GM19372 (cell line): ENCODE data around the gene PLPPR1.

Source experiments
- ATAC-seq: cut with Tn5 transposase; IDR thresholded peaks from one replicate; pipeline ENCODE4 v1.9.1; 2021; ENCODE audit warnings: mild to moderate bottlenecking, low read depth, moderate library complexity; ENCODE audit not compliant: unreplicated experiment

Gene PLPPR1

DNA sequence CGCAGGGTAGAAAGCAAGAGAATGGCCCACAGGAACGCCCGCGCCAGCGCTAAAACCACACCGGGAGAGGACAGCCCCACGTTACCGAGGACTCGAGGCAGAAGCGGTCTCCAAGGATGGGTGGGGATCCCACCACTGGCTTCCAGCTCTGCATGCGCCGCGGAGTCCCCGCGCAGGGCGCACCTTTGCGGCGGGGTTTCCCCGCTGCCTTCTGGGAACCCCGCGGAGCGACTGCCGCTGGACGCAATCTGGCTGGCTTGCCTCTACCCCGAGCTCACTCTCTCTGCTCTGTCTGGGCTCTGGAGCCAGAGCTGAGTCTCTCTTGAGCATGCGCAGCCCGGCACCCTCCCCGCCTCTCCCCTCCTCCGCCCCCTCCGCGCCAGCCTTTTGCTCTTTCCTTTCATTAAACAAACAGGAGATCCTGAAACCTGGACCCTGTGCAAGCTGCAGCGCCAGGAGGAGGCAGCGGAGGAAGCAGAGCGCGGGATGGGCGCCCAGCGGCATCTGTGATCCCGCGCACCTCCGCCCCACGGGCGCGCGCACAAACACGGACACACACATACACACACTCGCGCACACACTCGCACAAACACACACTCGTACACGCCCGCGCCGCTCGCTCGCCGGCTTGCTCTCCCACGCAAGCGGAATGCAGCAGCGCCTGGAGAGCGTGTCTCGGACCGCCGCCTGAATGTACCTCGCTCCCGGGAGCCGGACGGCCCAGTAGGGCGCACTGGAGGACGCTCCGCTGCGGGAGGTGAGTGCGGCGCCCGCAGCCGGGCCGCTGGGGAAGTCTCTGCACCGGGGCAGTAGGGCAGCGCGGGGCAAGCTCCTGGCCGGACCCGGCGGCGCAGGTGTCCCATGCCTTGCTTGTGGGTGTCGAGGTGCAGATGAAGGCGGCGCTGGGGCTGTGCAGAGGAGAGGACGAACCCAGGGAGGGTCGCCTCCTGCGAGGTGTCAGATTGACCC, at the start of gene PLPPR1:
PLPPR1 (plus strand) TSS at position 382 of the 969 bp plus-strand sequence.
- ATAC-seq = no peak

DNA sequence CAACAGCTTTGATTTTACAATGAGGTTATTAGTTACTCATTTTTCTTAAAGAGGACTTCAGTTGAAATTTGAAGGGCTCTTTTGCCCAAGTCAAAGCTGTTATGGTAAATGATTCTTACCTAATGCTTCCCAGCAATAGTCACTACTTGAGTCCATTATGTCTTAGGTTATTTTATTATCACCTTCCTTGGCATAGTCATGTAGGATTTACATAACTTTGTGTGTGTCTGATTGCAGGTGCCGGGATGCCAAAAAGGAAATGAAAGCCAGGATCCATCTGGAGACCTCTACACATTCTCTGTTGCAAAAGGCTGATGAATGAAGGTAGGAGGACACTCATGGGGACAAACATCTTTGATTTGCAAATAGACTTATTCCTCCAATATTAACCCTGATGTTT, 38.8 kb upstream of the PLPPR1 start:
- no peak for ATAC-seq

DNA sequence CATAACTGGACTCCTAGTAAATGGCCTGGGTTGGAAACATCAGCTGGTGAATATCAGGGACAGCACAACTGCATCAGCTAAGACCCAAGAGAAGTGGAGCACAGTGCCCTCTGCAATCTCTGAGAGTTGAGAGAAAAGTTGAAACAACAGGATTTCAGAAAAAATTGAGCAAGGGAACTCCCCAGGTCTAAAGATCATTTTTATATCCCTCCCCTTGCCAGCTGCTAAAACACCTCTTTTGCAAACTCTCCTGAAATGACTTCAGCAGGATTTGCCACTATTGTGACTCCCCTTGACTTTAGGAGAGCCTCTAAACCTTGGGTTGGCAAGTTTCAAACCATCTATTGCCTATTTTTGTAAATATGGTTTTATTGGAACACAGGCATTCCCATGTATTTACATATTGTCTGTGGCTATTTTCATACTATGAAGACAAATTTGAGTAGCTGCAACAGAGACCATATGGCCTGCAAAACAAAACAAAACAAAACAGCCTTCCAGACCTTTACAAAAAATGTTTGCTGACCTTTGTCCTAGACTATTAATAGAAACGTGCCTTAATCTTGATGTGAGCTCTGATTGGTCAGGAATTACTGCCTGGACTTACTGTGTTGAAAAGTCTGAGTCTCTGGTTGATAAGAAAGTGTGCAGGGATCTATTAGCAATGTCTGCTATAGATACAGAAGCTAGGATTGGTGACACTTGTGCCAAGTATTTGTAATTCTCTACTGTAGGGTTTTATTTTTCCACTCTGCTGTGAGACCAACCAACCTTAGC, 37.7 kb upstream of the PLPPR1 start:
- ATAC-seq = no peak

DNA sequence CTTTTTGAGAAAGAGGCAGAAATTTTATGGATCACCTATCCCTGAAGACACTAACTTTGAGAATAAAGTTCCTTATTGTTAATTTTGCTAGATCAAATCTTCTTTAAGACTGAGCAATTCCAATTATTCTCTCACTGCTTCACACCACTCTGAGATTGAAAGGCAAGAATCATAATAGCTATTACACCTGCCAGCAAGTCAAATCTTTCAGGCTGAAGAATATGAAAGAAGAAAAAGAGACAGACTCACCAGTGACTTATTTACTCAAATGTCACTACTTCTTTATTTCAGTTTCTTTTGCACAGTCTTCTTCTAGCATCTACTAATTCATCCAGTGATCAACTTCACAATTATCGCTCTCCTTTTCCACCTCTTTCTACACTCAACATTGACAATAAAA, 35.9 kb upstream of the PLPPR1 start:
- ATAC-seq = no peak

DNA sequence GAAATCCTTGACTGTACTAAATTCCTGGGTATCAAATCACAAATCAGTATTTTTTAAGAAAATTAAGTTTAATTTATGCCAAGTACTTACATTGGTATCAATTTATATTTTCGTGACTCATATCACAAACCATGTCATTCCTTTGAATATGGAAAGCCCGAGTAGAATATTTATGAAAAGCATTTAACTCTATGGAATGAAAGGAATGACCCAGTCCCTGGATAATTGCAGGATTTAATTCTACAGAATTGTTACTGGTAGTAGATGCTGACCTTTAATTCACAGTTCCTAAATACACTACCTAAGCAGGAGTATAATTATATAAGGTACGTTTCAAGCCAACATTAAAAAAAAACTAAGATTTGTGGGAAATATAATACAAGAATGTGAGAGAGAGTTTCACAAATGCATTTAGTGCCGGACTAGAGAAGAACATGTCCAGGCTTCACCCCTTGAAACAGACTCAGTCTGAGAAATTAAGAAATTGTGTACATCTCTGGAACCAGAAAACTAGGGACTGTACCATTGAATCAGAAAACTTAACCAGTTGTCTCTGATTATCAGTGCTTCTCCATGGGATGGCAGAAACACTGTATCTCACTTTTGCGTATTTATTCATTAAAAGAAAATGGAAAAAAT, 28.5 kb upstream of the PLPPR1 start:
- no peak for ATAC-seq

DNA sequence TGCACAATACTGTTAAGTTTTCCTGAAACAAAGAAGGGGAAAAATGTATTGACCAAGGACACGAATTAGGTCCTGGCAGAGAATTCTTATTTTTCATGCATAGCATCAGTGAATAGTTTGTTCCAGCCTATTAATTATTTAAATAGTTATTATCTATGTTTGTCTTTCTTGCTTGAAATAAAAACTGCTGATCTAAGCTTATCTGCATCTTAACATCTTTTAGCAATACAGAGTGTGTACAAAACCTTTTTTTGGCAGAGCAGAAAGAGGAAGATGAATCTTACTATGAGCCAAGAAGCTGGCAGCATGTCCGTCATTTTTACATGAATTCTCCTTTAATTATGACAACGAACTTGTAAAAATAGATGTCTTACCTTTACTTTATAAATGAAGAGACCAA, 23.3 kb upstream of the PLPPR1 start:
- no peak for ATAC-seq

DNA sequence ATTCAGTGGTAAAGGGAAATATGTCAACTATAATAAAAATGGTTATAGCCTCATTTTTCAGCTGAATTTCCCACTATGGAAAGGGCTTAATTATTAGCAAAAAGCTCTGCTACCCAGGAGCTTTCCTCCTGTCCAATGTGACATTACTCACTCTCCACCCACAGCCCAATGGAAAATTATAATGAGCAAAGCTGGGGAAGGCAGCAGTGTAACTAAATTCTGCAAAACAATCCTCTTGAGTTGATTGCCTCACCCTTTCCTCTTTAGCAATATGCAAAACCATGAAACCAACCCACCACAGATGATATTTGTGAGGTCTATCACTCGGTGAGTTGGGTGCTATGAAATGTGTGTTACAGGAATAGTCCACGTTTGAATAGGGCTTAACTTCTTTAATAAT, 14.0 kb upstream of the PLPPR1 start:
- no peak for ATAC-seq

DNA sequence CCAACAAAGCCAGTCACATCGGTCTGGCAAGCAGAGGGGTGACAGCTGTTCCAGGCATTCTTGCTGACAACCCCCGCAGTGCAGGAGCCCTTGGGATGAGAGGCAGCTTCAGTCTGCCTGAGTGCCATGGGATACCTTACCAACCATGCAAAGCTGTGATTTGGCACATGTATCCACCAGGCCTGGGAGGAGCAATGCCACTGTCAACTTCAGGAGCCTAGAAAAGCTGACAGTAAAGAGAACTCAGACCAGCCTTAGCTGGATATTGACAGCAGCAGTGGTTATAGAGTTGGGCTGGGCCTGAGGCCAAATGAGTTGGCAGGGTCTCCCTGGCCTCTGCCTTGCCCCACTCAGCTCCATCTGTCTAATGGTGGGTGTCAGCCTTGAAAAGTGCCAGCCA, 10.1 kb upstream of the PLPPR1 start:
- no peak for ATAC-seq

DNA sequence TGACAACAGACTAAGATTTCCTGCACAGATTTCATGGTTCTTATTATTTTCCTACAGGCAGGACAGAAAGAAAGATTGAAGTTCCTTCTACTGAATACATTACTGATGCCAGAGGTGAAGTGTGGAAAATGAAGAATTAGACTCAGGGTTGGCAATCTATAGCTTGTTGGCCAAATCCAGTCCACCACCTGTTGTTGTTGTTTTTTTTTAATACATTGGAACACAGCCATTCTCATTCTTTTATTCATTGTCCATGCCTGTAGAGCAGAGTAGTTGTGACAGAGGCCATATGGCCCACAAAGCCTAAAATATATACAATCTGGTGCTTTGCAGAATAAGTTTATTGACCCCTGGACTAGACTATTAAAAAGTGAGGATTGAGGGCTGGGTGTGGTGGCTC, 5.8 kb upstream of the PLPPR1 start:
- ATAC-seq = no peak

DNA sequence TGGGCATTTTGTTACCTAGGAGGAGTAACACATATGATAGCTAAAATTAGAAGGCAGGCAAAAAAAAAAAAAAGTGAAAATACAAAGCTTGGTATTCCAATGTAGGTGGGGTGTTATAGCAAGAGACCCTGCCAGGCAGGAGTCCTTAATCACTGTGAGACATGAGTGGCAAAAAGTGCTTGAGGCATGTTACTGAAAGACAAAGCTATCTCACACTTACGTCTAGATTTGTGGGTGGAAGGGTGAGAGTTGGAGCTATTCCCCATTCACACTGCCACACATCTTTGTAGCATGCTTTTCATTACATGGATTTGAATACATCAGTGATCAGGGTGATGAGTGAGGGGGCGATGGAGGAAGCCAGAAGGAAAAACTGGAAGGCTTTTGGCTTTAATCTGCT, 2.6 kb upstream of the PLPPR1 start:
- no peak for ATAC-seq

DNA sequence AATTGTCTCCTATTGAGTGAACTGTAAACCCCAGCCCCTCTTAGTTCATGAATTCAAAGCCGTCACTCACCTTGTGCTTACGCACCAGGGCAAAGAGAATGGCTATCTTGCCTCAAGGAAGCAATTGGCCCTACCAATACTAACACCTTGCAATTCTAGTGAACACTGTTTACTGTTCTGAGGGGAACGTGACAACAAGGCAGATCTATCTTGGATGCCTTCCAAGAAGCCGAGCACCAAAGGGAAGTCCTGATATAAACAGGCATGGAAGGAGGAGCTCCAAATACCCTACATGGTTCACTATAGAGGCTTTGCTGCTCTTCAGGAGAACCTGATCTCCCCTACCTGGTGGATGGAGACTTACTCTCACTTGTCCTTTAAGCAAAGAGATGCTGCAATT, 1.7 kb upstream of the PLPPR1 start:
- no peak for ATAC-seq

DNA sequence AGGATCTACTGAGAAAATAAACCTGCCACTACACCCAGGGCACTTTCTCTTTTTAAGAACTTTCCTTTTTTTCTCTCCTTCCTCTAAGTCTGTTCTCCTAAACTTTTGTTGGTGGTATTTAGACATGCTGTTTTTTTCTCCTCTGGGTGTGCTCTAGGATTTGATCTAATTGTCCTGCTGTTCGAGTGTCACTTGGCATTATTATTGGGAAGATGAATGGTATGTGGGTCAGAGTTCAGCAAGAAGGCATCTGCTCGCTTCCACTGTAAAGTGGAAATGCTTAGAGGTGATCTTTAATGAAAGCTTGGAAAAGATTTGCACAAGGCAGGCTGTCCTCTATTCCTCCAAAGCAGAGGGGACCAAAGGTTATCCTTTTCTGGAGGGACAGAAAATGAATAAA, 1.3 kb upstream of the PLPPR1 start:
- no peak for ATAC-seq

DNA sequence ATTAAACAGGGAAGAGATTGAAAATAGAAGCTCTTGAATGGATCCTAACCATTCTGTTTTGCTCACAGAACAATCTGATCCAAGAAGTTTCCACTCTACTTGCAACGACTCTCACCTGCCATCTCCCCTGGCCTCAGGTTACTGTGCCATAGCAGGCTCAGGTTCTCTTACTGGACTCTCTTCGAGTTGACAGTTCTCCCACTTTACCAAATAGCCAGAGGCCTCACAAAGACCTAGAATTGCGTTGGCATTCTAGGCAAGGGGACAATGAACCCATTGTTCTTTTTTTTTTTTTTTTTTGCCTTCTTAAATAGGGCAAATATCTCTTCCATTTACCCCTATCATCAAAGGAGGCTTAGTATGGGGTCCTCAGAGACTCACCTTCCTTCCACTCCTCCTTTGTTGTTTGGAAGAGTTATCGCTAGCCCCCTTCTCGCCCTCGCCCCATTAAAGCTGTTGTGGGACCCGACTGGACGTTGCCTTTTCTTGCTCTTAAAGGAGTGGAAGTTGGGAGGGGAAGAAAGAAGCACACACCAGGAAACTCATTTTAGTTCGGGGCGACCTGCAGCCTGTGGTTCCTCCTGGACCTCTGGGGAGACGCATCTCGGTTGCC, 688 bp upstream of the PLPPR1 start:
- no peak for ATAC-seq

DNA sequence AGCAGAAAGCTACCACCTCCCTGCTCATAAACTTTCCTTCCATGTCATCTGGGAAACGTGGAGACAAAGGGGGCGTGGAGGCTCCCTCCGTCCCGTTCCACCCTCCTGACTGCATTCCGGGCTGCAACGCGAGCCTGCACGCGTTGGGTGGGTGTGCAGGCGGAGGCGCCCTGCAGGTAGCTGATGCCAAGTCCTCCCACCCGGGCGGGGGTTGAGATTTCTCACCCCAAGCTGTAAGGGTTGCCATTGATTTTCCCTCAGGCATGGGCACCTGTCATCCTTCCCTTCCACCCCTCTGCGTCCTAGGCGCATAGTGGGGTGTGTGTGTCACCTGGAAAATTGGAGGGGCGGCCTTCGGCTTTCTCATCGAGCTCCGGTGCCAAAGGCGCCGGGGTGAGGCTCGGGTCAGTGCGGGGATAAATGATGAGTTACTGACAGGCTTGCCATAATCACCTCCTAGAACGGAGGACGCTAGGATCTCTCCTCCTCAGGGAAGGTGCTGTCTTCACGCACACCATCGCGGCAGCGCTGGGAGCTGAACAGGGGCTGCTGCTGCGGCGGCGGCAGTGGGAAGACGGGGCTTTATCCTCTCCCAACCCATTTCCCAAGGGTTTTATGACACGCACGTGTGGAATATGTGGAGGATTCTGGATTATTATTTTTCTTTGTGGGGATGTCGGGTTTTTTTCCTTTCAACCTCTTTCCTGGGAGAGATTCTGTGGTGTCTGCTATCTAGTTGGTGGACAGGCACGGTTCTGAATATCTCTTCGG, 973 bp downstream of the PLPPR1 start:
- ATAC-seq = no peak

DNA sequence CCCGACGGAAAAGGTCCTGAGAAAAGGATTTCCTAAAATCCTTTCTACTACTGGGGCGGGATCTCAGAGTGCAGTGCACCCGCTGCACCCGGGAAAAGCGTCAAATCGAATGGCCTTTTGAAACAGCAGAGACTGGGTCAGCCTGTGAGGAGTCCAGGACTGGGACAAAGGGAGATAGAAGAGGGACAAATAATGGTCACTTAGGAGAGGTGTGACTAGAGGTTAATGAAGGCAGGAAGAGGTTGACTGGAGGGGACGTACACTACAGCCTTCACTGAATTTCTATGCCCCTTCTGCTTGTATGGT, 1.5 kb downstream of the PLPPR1 start:
- ATAC-seq = no peak

DNA sequence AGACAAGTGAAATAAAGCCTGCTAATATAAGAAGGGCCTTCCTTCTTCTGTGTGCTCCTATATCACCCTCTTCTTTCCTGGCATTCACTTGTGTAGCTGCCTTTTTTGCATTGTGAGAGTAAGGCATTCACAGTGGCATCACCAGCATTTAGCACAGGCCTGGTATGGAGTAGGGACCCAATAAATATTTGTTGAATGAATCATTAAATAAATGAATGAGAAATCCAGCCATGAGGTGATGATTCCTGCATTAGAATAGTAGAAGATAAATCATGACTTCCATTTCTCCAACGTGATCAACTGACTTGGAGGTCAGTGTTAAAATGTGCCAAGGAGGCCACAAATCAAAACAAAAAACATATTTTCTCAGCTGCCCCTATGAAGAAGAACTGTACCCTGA, 3.9 kb downstream of the PLPPR1 start:
- ATAC-seq = no peak

DNA sequence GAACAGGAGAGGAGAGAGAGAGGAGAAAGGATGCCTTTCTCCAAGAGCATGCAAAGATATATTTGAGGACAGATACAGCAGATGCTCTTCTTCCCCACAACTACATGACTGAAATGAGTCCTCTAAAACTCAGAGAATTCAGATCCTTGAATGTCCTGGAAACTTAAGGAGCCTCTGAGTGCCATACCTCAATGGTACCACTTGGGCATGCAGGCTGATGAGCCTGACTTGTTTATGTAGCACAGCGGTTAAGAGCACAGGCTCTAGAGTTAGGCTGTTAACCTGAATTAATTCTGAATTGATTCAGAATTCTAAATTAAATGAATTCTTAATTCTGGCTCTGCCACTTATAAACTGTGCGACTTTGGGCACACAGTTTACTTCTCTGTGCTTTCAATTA, 5.7 kb downstream of the PLPPR1 start:
- ATAC-seq = no peak

DNA sequence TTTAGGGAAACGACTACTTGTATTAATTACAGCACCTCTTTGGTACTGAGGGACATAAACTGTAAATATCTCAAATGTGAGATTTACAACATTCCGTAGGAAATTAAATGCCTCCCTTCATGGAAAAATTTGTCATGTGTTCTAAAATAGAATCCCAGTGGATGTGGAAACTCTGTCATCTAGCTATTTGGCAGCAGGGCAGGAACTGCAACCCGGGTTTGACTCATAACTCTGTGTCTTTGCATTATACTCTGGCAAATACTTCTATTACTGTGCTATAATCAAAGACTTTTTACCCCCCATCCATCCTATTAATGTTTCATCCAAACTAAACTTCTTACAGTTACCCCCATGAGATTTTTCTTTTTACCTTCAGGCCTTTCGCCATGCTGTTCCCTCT, 6.6 kb downstream of the PLPPR1 start:
- ATAC-seq = no peak

DNA sequence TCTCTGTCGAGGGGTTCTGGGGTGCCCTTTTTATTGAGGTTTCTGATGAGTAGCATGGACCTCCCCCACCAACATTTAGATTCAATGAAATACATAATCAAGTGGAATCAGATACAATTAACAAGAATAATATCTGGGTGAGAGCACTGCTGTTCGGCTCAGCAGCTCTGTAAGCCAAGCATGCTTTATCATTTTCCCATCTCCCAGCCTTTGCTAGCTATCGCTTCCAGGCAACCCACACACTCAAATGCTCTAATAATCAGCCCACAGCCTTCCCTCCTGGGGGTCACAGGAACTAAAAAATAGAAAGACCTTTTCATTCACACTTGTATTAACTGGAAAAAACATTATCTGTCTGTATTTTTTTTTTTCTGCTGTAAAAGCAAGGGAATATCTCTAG, 8.9 kb downstream of the PLPPR1 start:
- ATAC-seq = no peak

DNA sequence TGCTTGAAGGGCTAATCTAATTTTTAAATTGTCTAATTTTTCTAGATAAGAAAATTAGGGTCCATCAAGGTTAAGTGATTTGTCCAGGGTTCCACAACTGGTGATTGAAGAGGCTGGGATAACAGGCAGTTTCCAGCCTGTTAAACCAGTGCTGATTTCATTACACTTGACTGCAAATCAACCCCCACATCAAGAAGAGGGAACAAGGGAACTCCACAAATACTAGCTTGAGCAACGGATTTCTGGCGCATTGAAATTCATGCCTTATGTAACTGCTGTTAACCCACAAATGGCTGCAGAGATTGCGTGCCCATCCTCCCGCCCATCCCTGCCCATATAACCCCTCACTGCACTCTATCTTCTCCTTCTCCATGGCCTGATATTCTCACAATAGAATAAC, 10.0 kb downstream of the PLPPR1 start:
- no peak for ATAC-seq
